ENCODE results near the gene PHLDA3.
"Not testable (repeated sequence)": the region's sequence is repeated elsewhere in the genome, so short reads cannot be mapped to it uniquely, and the experiment has no call there.

The PHLDA3 gene

DNA sequence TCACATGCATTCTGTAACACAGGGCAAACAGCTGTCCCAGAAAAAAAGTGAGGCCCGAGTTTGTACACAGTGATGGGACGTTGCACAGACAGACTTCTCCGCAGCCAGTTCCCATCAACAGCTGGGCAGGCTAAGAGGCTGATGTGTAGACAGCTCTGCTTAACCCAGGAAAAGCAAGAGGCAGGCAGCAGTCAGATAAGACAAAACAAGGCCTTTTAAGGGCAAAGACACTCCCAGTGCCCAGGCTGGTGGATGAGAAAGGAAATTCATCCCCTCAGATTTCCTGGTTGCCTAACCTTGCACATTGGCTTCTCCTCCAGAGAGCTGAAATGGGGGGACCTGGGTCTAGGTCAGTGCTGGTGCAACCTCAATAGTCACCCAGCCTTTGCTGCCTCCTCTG is 17.2 kb upstream of the PHLDA3 start:
- DNase-seq (ENCODE audit: low read depth) = no peak

DNA sequence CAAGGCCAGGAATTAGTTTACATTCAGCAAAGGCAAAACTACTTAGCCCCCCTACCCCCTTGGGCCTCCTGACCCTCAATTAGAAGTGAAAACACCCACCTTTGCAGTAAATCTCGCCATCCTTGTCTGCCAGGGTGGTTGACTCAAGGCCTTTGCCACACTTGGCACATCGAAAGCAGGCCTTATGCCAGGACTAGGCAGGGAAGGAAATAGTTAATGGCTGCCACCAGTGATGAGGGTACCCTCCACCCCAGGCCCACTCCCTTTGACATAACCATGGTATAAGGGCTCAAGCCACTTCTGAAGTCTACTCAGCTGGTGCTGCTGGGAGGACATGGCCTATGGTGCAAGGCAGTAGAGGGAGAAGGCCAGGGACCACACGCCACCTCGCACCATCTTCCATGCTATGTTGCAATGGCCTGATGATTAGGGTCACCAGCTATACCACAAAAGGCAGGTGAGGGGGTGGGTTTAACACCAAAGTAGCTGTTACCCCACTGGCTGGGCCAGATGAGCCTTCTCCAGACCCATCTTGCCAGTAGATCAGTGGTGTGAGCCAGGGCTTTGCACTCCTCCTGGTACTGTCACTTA is 16.3 kb upstream of the PHLDA3 start:
- no peak for DNase-seq (ENCODE audit: low read depth)

DNA sequence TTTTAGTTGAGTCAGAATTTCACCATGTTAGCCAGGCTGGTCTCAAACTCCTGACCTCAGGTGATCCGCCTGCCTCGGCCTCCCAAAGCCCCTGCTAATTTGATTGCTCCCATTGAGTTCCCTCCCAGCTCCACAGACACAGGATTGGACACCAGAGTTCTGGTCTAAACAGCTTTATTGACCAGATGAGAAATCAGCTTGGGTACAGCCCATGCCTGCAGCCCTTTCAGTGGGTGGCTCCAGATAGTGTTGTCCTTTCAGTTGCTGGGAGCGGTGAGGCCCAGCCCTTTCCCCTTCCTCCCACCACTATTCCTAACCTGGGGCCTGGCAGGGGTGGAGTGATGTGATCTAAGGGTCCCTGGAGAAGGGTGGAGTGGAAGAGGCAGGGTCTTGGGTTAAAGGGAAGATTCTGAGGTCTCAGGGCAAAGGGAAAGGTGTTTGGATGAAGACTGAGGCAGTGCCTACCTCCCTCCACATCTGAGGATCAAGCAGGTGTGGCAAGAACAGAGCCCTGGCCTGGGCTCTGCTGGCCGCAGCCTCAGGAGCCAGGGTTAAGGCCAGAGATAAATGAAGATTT is 14.5 kb upstream of the PHLDA3 start:
- no peak for DNase-seq (ENCODE audit: low read depth)

DNA sequence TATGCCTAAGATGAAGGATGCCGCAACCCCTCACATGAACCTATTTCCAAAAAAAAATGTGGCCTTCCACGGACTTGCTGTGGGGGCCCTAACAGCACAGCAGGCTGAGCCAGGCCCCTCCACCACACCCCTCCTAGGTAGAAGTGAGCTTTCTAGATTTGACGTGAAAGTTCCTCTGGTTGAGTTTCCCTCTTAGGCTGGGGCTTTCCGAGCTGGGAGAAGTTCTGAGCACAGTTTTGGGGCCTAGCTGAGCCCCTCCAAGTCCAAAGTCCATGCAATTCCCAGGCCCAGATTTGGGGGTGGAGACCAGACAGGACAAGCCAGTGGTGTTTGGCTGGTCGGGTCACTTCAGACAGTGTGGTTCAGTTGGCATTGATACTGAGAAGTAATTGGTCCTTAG is 13.8 kb upstream of the PHLDA3 start:
- no peak for DNase-seq (ENCODE audit: low read depth)

DNA sequence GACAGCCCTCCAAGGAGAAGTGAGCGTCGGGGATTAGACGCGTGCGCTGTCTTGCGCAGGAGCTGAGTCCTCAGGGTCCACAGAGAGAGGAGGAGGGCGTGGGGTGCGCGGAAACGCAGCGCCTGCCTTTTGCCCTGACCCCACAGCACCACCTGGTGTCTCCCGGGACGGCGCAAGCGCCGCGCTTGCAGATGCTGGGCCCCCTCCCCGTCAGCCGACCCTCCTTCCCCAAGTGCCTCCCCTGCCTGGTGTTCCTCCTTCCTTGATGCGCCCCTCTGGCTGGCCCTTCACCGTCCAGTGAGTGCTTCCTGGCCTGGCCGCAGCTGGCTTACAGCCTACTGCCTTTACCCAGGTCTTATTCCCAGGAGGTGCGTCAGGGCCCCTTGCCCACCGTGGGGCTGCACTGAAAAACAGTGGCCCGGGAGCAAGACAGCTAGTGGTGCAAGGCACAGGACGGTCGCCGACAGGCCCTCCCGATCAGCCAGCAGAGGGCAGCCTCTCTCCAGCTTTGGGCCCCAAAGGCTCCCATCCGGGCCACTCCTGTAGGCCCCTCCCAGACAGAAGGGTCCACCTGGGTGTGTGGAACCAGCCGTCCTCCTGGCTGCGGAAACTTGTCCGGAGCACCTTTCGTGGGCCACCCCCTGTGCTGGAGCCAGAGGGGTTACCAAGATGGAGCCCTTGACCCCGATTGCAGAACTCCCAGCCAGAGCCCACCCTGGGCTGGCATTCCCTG is 12.9 kb upstream of the PHLDA3 start:
- peak; percentile 68 for DNase-seq (ENCODE audit: low read depth)

DNA sequence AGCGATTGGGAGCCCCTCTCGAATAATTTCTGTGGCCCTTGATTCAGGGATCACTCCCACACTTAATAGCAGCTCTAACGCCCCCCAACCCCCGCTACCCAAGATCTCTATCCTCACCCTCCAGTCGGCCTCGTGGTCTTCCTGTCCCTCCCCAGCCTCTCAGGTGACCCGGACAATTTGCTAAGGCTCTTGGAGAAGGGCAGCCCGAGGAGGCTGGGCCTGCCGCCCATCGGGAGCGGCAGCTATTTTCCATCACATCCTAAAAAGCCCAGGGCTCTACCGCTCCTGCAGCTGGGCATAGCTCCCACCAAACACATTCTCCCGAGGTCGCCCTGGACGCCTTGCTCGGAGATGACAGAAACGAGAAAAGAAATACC is 12.0 kb upstream of the PHLDA3 start:
- DNase-seq (ENCODE audit: low read depth) = no peak

DNA sequence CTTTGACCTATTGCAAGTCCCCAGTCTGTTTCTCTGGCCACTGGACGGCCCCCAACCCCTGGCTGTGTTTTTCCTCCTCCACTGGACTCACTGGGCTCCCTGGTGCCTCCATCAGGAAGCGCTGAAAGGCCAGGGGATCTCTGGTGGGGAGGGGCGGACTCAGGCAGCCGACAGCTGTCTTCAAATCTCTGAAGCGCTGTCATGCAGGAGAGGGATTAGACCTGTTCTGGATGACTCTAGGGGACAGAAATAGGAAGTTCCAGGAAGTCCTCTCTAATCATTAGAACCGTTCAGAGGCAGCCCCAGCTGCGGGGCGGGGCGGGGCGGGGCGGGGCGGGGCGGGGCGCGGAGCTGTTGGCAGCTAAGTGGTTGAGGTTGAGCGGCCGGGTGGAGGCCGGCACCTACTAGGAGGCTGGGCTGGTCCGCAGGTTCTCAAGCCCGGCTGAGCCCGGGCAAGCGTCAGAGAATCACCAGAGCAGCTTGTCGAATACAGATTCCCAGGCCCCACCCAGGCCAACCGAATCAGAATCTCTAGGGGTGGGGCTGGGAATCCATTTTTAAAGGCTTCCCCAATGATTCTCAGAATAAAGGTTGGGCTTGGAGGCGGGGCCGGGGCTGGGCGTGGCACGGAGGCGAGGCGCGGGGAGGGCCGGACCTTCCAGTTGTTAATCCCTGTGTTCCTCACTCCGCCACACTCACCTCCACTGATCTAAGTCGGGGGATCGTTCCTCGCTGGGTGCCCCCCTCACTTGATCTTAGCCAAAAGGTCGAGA is 11.4 kb upstream of the PHLDA3 start:
- DNase-seq (ENCODE audit: low read depth) = peak; percentile 42

DNA sequence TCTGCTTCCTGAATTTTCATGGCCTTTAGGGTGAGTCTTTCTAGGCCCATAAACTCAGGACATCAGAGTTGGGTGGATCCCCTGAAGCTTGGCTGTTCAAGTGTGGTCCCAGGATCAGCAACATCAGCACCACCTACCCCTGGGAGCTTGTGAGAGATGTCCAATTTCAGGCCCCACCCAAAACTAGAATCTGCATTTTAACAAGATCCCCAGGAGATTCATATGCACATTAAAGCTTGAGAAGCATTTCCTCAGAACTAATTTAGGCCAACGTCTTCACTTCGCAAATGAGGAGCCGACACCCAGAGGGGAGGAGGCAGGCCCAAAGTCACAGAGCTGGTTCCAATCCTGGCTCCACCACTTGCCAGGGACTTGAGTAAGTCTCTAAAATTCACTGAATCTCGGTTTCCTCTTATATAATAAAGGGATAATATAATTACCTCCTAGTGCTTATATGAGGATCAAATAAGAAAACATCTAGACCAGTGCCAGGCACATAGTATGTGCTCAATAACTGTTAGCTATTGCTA is 10.3 kb upstream of the PHLDA3 start:
- DNase-seq (ENCODE audit: low read depth) = no peak

DNA sequence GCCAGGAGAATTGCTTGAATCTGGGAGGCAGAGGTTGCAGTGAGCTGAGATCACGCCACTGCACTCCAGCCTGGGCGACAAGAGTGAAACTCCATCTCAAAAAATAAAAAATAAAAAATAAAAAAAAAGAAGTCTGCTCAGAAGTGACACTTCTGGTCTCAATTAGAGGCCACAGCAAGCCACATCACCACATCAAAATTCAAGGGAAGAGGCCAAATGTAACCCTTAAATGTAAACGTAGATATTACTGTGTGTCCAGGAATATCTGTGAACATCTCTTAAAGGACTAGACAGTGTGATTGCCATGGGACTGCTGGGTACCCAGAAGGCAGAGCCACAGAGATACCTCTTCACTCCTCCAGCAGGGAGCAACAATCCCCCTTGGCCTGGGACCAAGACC is 9.7 kb upstream of the PHLDA3 start:
- DNase-seq (ENCODE audit: low read depth) = not testable (repeated sequence)

DNA sequence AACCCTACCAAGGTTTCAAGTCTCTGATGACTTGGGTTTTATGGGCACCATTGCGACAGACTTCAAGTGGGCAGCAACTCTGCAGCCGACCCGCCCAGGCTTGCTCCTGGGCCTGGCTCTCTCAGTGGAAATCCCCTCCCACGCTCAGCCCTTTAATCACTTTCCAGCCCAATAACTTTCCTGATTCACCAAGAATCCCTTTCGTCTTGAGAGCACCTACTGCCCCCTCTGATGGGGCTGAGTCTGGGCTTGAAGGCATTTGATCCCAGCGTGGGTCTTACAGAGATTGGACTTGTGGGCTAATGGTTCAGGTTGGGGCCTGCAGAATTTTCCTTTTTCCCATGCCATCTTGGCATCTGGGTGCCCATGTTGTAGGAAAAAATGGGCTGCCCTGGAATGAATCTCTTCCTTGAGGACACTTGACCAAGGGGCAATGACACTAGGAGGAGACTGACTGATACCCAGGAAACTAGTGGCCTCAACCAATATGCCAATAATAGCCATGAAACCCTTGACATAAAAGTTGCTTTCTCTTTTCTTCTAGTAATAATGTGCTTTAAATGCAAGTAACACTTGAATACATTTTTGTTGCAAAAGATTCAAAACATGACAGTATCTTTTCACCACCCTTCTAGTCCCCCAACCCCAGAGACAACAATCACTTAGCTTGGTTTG is 7.8 kb upstream of the PHLDA3 start:
- DNase-seq (ENCODE audit: low read depth) = no peak

DNA sequence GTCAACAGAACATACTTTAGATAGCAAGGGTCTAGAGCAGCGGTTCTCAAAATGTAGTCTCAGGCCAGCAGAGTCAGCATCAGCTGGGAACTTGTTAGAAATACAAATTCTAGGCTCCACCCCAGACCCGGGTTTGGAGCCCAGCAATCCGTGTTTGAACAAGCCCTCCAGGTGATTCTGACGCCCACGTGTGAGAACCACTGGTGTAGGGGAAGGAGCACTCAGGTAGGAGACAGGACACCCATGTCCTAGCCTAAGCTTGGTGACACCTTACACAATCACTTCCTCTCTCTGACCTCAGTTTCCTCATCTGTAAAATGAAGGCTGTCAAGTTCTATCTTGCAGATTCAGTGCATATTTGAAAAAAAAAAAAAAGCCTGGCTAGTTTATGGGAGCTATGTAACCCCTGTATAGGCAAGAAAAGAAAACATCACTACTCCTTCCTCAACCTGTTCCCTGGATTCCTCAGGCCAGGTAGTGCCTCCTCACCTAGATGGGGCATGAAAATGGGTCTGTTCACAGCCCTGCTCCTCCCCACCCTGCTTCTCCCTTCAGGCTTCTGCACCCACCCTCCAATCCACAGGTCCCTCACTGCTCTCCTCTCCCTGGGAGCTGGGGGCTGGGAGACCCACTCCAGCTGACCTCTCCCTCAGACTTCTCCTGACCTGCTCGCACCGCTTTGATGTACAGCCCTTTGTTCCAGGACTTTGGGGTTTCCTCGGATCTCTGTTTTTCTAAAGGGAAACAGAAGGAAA is 7.1 kb upstream of the PHLDA3 start:
- no peak for DNase-seq (ENCODE audit: low read depth)

DNA sequence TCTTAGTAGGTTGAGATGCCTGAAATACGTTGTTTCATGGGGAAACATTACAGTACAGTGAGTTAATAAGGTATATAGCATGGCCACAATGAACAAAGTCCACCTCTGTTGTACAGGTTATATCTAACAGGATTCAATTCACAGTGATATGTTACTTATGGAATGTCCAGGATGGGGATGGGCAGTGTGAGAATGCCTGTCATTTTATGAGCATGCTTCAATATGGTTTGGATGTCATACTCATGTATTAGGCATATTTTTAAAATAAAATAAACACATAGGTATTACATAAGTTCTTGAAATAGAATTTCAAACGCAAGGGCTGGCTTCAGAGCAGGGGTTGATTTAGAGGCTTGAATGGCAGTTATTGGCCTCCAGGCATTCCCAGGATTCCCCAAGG is 6.1 kb upstream of the PHLDA3 start:
- no peak for DNase-seq (ENCODE audit: low read depth)

DNA sequence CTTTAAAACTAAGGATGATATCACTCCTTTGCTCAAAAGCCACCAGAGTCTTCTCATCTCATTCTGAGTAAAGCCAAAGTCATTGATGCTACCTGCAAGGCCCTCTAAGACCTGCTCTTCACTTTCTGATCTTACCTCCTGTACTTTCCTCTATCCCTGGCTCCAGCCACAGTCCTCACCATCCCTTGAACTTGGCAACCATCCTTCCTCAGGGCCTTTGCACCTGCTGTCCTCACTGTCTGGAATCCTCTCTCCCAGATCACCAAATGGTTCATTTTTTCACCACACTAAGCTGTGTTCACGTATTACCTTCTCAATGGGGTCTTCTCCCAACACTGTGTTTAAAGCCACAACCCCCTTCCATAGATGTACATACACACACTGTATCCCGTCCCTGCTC is 4.3 kb upstream of the PHLDA3 start:
- DNase-seq (ENCODE audit: low read depth) = no peak

DNA sequence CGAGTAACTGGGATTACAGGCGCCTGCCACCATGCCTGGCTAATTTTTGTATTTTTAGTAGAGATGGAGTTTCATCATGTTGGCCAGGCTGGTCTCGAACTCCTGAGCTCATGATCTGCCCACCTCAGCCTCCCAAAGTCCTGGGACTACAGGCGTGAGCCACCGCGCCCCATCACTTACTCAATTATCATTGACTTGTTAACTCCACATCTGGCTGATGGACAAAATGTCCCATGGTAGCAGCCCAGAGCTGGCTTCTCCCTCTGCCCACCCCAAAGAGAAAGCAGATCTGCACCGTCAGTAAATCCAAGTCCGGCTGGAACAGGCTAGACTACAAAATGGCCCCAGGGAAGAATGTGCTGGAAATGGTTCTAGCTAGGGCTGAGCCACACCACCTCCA is 3.3 kb upstream of the PHLDA3 start:
- DNase-seq (ENCODE audit: low read depth) = not testable (repeated sequence)

DNA sequence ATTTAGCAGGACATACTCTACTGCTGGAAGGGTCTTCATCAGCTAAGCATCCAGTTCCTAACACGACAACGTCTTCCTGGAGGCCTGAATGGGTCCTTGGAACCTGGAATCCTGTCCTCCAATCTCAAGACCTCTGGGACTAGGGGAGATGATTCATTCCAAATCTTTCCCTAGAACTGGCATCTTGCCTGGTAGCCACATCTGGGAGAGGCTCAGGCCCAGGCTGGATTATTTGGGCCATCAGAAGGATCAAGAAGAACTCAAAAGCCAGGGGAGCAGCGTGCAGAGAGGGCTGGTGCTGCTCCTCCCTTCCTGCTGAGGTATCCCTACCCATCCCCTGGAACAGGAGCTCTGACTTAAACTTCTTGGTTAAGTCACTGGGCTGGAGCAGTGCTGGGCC is 2.8 kb upstream of the PHLDA3 start:
- DNase-seq (ENCODE audit: low read depth) = no peak

DNA sequence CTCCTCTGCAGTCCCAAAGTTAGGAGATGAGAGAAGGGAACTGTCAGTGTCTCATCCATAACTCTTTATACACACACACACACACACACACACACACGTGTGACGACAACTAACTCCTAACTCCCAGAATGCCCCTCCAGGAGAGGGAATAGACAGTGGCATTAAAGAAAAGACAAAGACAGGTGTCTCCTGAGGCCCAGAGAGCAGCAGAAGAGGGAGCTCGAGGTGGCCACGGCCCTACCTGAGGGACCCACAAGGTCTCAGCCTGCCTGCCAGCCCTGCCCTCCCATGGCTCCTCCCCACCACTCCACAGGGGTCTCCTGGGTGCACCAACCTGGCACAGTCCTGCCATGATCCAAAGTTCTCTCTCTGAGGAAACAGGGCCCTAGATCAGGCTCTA is 1.6 kb upstream of the PHLDA3 start:
- no peak for DNase-seq (ENCODE audit: low read depth)

DNA sequence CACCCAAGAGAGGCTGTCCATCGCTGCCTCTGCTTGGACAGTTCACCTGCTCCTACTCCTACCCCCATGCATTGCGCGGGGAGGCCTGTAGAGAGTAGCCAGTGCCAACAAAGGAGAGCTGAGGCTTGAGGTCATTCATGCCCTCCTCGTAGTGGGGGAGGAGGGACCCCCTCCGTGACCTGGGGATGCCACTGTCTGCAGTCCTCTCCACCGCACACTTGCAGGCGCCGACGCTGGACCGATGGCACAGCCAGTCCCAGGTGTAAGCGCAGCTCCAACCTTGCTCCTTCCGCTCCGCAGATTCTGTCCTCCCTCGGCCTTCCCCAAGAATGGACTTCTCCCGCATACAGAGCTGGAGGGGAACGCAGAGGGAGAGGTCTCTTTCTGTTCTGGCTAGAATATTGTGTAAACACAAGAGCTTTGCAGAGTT is 672 bp upstream of the PHLDA3 start:
- no peak for DNase-seq (ENCODE audit: low read depth)

DNA sequence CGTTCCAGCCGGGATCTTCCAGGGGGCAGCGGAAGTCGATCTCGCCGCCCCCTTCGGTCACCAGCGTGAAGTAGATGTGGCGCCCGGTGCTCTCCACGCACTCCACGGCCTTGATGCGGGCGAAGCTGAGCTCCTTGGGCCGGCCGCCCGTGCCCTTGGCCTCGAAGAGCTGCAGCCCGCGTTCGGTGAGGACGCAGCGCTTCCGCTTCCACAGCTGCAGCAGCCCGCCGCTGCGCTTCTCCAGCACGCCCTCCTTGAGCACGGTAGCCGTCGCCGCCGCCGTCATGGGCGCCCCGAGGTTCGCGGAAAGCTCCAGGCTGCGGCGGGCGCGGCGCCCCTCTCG is 516 bp downstream of the PHLDA3 start:
- no peak for DNase-seq (ENCODE audit: low read depth)

DNA sequence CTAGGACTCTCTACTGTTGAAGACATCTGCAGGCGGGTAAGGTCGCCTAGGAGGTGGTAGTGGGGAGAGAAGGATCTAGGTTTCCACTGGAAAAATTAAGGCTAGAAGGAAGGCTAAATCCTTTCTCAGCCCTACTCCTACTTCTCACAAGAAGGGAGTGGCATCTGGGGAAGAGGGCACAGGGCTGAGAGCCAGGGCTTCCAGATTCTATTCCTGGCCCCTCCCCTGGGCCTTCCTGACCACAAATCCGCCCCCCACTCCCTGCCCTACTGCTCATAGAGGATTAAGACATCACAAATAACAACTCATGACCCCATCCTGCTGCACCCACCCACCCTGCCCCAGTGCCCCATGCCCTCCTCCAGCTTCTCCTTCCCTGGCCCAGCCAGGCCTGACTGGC is 2.5 kb downstream of the PHLDA3 start:
- no peak for DNase-seq (ENCODE audit: low read depth)

DNA sequence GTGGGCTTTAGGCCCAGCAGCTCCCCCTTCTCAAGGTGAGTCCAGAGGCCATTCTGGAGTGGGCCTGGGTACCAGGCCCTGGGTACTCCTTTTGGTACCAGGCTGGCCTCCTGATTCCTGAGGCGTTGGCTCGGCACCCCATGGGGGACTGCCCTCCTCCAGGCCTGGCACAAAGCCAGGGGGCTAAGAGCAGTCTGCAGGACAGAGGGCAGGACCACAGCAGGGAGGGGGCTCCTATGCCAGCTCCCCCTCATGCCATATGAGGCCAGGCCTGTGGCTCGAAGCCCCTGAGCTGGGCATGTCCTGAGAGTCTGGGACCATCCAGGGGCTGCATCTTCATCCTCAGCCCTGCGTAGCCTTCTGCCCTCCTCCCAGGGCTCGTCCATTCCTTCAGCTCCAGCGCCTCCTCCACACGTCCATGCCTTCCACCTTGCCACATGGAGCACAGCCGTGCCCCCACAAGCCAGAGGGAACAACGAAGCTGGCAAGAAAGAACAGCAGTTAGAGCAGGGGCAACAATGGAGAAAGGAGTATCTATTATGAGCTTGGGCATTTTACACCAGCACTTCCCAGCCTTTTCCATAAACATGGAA is 3.2 kb downstream of the PHLDA3 start:
- no peak for DNase-seq (ENCODE audit: low read depth)

DNA sequence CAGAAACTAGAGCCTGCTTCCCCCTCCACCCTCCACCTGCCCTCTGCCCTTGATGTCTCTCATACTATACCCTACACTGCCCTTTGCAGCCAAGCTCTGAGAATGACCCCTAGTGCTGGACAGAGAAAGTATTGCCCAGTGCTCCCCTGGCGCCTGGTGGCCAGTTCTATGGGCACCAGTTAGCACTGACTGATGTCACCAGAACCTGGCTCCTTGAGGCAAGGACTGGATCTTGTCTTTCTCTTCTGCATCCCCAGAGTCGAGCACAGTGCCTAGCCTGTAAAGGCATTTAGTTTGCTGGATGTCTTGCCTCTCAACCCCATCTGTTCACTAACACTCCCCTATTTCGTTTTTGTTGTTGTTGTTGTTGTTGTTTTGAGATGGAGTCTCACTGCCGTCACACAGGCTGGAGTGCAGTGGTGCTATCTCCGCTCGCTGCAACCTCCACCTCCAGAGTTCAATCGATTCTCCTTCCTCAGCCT is 5.9 kb downstream of the PHLDA3 start:
- DNase-seq (ENCODE audit: low read depth) = no peak

All from T follicular helper cell (primary cell).